VCaP (cell line): ENCODE data around the gene SLITRK4.

Source experiments
- H3K27ac ChIP-seq: fragments of 450-650 bp; 2 replicates; pipeline ENCODE4 v1.5.1; 2017
- TF ChIP-seq, protein P1 (sequence below): fragments of 450-650 bp; conservative IDR thresholded peaks from 2 replicates; pipeline ENCODE4 v1.5.1; 2017; ENCODE audit warnings: mild to moderate bottlenecking, moderate library complexity

Gene SLITRK4

DNA sequence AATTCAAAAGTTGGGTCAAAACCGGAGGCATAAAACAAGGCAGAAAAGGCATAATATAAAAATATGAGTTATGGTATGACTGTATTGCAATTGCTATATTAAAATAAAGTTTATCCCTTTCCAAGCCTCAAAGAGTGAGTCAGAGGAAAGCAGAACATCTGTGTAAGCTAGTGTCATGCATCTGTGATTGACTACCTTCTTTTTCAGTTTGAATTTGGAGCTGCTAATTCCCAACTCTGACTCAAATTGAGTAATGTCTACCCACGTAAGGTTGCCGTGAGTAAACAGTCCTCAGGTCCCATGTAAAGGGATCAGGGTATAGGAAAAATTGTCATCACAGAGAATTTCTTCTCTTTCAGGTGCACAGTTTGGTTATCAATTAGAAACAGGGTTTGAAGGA is 6.5 kb upstream of the SLITRK4 start:
- TF ChIP-seq, protein P1, sequence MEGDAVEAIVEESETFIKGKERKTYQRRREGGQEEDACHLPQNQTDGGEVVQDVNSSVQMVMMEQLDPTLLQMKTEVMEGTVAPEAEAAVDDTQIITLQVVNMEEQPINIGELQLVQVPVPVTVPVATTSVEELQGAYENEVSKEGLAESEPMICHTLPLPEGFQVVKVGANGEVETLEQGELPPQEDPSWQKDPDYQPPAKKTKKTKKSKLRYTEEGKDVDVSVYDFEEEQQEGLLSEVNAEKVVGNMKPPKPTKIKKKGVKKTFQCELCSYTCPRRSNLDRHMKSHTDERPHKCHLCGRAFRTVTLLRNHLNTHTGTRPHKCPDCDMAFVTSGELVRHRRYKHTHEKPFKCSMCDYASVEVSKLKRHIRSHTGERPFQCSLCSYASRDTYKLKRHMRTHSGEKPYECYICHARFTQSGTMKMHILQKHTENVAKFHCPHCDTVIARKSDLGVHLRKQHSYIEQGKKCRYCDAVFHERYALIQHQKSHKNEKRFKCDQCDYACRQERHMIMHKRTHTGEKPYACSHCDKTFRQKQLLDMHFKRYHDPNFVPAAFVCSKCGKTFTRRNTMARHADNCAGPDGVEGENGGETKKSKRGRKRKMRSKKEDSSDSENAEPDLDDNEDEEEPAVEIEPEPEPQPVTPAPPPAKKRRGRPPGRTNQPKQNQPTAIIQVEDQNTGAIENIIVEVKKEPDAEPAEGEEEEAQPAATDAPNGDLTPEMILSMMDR, result no peak
- H3K27ac ChIP-seq, result no peak overlapping the region

DNA sequence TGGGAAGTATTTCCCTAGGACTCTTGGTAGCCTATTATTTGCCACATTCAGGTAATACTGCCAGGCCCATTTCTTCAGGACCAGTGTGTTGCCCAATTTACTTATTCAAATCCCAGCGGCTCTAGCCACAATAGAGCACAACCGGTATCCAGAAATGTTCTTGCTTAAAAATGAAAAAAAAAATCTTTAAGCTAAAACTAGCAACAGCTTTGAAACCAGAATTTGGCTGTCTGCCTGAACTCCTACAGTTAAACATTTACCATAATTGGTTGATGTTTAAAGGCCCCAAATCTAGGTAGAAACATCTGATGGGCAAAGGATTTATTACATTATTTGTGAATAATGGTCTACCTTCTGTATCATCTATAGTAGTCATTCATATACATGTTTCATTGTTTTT is 930 bp upstream of the SLITRK4 start:
- H3K27ac ChIP-seq, result no peak overlapping the region
- TF ChIP-seq, protein P1, result no peak

DNA sequence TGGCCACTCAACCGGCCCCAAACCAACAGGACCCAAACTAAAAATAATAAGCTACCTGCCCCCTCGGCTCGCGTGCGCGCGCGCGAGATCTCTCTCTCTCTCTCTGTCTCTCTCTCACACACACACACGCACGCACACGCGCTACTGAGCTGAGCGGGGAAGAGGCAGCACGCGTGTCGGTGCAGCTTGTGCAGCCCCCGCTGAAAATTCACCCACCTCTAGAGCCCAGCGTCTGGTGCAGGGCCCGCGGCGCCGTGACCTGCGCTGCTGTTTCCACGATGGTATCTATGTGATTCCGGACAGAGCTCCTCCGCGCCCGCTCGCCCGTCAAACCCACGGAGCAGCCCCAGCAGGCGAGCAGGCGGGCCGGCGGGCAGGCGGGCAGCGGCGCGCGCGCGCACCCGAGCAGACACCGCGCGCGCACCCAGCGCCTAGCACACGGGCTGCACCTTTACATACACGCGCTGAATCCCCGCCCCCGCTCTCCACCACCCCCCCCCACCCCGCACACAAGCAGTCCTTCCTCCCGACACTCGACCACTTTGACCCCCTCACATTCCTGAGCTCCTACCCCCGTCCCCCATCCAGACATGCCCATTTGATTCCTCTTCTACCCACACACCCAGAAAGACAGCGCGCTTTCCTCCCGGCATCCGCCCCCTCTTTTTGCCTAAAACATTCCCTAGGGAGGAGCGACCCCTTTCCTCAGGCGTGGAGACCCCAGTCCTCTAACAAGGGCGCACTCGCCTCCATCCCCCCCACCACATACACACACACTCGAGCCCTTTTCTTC is 1.0 kb downstream of the SLITRK4 start:
- no peak overlapping the region for H3K27ac ChIP-seq

DNA sequence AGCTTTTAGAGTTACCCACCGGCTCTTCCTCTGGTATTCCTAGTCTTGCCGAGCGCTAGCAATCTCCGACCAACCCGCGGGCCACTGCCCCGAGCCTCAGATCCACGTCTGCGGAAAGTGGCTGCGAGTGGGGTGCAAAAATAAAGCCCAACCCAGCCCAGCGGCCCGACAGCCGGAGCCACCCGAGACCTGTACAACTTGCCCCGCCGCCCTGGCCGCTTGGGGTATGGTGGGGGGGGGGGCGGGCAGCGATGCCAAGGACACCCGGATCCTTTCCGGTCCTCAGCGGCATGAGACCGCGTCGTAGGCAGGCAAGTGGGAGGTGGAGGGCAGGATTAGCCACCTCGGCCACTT is 1.6 kb downstream of the SLITRK4 start:
- no peak overlapping the region for H3K27ac ChIP-seq
- TF ChIP-seq, protein P1, result no peak

More for the DNA sequence above, 1.0 kb downstream of the SLITRK4 start:
- TF ChIP-seq, protein P1, result no peak

DNA sequence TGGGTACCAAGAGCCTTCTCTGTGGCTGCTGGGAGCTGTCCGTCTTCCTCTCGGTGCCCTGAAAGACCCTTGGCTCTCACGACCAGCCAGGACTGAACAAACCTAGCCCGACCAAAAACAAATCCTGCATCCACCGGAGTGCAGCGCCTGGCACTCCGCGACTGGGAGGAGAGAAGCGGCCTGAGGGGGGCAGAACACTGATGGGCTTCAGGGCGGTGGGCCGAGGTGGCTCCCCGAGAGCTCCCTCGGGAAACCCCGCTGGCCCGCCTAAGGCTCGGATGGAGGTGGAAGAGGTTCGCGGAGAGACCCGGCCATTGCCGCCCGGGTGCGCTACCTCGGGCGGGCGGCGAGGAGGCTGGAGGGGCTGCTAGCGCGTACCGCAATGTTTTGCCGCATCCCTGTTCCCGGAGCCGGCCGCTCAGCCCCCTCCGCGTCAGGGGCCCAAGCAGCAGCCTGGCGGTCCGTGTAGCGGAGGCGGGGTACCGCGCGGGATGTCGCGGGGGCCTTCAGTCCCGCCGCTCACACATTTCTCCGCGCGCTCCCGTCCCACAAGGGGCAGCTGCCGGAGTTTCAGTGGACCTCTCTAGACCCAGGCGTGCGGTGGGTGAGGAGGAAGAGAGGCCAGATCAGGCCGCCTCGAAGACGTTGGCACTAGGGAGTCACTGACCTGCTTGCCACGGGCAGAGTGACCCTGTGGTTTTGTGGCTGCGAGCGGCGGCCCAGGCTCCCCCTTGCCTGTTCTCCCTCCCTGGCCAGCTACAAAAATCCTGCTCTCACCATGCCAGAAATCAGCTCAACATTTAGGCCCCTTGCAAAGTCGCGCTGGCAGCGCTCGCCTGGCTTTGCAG is 2.2 kb downstream of the SLITRK4 start:
- no peak overlapping the region for H3K27ac ChIP-seq
- TF ChIP-seq, protein P1, result no peak

DNA sequence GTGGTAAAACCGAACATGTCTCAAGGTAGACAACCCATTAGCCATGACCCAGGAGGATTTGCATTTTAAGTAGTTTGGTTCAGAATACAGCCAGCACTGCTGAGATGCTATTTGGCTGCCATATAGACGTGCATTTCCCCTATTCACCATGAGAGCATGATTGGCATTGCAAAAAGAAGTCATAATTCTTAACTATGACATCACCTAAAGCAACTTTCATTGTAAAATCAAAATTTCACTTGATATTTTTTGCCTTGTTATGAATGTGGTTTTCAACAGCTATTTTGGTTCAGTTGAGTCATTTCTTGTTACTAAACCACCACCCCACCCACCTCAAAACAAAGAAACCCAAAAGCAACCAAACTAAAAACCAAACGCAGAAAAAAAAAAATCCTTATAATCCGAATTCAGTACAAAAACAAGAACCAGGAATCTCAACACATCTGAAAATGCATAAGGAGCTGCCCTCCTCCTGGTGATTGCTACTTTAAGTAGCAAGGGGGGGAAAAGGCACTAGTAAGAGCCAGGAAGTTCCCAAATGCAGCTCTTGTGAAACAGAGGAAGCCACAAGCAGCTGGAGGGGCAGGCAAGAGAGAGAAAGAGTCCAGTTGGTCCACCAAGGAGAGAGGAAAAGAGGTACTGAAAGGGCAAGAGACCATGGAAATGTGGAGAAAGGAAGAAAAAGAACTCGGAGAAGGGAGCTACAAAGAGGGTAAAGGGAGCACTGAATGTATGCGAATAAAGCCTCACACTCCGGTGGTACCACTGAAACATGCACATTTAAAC is 3.1 kb downstream of the SLITRK4 start:
- TF ChIP-seq, protein P1, result no peak
- H3K27ac ChIP-seq, result no peak overlapping the region

DNA sequence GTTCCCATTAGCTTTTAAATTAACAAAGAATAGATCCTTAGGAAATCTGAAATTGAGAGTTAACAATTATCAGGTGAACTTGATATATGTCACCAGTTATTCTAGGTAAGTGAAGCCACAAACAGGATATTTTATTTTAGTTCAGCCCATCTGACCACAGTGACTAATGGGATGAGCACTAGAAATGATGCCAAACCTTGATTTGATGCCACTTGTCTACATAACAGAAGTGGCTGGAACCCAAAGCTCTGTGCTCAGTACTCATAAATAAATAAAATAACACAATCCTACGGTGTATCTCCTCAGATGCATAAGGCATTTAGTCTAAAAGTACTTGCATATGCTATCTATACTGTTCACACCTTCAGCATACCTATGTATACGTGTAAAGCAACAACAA is 12.2 kb downstream of the SLITRK4 start:
- TF ChIP-seq, protein P1, result no peak

More for the DNA sequence above, 12.2 kb downstream of the SLITRK4 start:
- no peak overlapping the region for H3K27ac ChIP-seq
